Keratinocyte (primary cell): Measurements from ENCODE around the gene SLAMF8.

ENCODE experiments used
- CTCF ChIP-seq, 3 experiments: IDR thresholded peaks in 1 of 3; conservative IDR thresholded peaks in 1 of 3; optimal IDR thresholded peaks in 1 of 3; 2 replicates in 2 of 3; 3 replicates in 1 of 3; pipeline versions ENCODE3 to v1.5.1; 2011; ENCODE audit warnings: low read length in 3 of 3, mild to moderate bottlenecking in 3 of 3, moderate library complexity in 2 of 3, control low read depth in 1 of 3, inconsistent platforms in 1 of 3; ENCODE audit not compliant: insufficient read depth in 2 of 3; ENCODE audit errors: extremely low read depth in 1 of 3
- EZH2 ChIP-seq: IDR thresholded peaks from one replicate; pipeline ENCODE4 v1.6.1; 2012; ENCODE audit warnings: inconsistent platforms, mild to moderate bottlenecking, low read length, moderate library complexity

- TF ChIP-seq CTCF (optimal IDR thresholded peaks at IDR 0.05 in 1 of 3, IDR thresholded peaks at IDR 0.05 in 1 of 3, conservative IDR thresholded peaks at IDR 0.05 in 1 of 3; ENCODE audit: extremely low read depth in 1 of 3, insufficient read depth in 2 of 3, low read length in 3 of 3) (peak in 1 of 3 experiments; percentile 25), EZH2 (no peak)
These were observed 9.3 kb downstream of the SLAMF8 start for GRCh38 chr1:159835862-159836525.
